Smooth muscle cell (in vitro differentiated cells): ENCODE data around the gene RHOT1. TPM values are rescaled to one million over a fixed set of nuclear protein-coding genes. Genes with fewer than 3 reads are reported as not detected.

Experiments used
- DNase-seq: peaks from one replicate; lab custom pipeline; 2025; ENCODE audit not compliant: unreplicated experiment; lab: John Stamatoyannopoulos, UW
- H2AFZ ChIP-seq: fragments of 200-600 bp; sonication (generic); 2 replicates; pipeline ENCODE4 v1.6.0; 2016; ENCODE audit warnings: antibody characterized with exemption, low read depth, mild to moderate bottlenecking
- H3F3A ChIP-seq: fragments of 200-600 bp; sonication (generic); 2 replicates; pipeline ENCODE4 v1.6.0; 2017; ENCODE audit warnings: antibody characterized with exemption, low read depth
- H3K27ac ChIP-seq: fragments of 200-600 bp; sonication (generic); 2 replicates; pipeline ENCODE4 v1.5.1; 2016; ENCODE audit warnings: low read depth, mild to moderate bottlenecking
- H3K27me3 ChIP-seq: fragments of 200-600 bp; sonication (generic); 2 replicates; pipeline ENCODE4 v1.6.1; 2016; ENCODE audit warnings: low read depth, mild to moderate bottlenecking
- H3K36me3 ChIP-seq: fragments of 200-600 bp; sonication (generic); 2 replicates; pipeline ENCODE4 v1.5.1; 2016; ENCODE audit warnings: low read depth
- H3K4me1 ChIP-seq: fragments of 200-600 bp; sonication (generic); 2 replicates; pipeline ENCODE4 v1.5.1; 2016; ENCODE audit warnings: low read depth
- H3K4me2 ChIP-seq: fragments of 200-600 bp; sonication (generic); 2 replicates; pipeline ENCODE4 v1.6.0; 2016; ENCODE audit warnings: mild to moderate bottlenecking
- H3K4me3 ChIP-seq: fragments of 200-600 bp; sonication (generic); 2 replicates; pipeline ENCODE4 v1.5.1; 2016; ENCODE audit warnings: mild to moderate bottlenecking
- H3K79me2 ChIP-seq: fragments of 200-600 bp; sonication (generic); 2 replicates; pipeline ENCODE4 v1.6.0; 2016; ENCODE audit warnings: low read depth, mild to moderate bottlenecking
- H3K9ac ChIP-seq: fragments of 200-600 bp; sonication (generic); 2 replicates; pipeline ENCODE4 v1.6.0; 2016; ENCODE audit warnings: low read depth
- H3K9me3 ChIP-seq: fragments of 200-600 bp; sonication (generic); replicated peaks from 2 replicates; pipeline ENCODE4 v1.5.1; 2016; ENCODE audit warnings: low read depth
- H4K20me1 ChIP-seq: fragments of 200-600 bp; sonication (generic); 2 replicates; pipeline ENCODE4 v1.6.0; 2016; ENCODE audit warnings: low read depth
- CTCF ChIP-seq: fragments of 200-600 bp; sonication (generic); IDR thresholded peaks from 2 replicates; pipeline ENCODE4 v1.5.1; 2017; ENCODE audit warnings: borderline replicate concordance, mild to moderate bottlenecking, antibody characterized with exemption; ENCODE audit not compliant: insufficient read depth, poor library complexity, severe bottlenecking
- WGBS: methylation state at CpG from one replicate; pipeline ENCODE4 v1.1.7; 2016; ENCODE audit warnings: low lambda C conversion rate; 5-methylcytosine and 5-hydroxymethylcytosine counted together
- polyA plus RNA-seq: library from polyadenylated mRNA; unstranded; fragments of >200 nt; fragmentation: Nextera tagmentation; extraction: Ambion mirVana; gene quantifications from 2 replicates; pipeline ENCODE4 v1.2.1, GENCODE V29; 2016
- total RNA-seq: library from RNA; depleted of rRNA; stranded (reverse); fragments of >200 nt; gene quantifications from 2 replicates; pipeline ENCODE4 v1.2.3, GENCODE V29; 2014

The RHOT1 gene
- total and polyA plus RNA-seq, 2 experiments from 2014 or later: 23.6 to 28.7 TPM

DNA sequence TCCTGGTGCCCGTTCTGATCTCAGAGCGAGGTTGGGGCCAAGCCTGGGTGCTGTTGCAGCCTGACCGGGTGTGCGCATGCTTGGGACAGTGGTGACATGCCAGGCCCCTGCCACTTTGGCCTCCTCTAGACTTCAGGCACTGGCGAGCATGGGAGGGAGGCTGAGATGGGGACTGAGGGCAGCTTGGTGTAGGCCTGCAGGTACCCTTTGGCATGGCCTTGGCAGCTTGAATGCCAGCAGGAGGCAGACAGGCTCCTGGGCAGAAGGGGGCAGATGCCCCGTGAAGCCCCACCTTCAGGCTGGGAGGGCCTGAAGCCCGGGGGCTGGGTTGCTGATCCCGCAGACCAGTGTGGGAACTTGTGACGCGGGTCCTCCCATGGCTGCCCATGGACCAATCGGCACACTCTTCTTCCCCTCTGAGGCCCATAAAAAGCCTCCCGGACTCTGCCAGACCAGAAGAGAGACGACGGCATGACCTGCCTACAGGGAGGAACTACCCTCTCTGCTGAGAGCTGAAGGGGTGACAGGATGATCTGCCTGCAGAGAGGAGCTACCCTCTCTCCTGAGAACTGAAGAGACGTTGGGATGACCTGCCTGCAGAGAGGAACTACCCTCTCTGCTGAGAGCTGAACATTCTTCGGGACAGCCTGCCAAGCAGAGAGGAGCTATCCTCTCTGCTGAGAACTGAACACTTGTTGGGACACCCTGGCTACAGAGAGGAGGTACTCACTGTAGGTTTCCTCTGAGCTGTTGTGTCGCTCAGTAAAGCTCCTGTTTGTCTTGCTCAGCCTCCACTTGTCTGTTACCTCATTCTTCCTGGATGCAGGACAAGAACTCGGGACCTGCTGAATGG, 17.5 kb downstream of the RHOT1 start:
- H3K9ac ChIP-seq: no peak overlapping the region
- TF ChIP-seq CTCF: no peak

DNA sequence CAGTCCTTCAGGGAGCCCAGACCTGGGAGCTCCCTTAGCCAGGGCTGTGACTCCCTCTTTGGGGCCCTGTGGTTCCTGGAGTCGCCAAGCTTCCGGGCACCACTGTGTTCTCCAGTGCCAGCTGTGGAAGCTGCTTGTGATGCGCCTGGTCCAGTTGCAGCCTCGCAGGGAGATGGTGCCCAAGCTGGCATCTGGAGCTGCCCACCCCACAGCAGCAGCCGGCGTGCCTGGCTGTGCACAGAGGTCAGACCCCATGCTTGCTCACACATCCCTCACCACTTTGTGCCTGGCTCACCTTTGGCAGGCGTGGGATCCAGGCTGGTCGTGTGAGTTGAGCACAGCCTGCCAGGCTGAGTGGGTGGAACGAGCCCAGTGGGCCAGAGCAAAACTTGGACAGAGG, 18.2 kb downstream of the RHOT1 start:
- H3K9me3 ChIP-seq: no peaks in the 10 kb centered on the region
- no peaks in the 10 kb centered on the region for H3K4me1 ChIP-seq
- no peak for TF ChIP-seq CTCF
- H3K4me3 ChIP-seq: no peak overlapping the region
- peak overlapping the region; percentile 84 for H3K27ac ChIP-seq
- H3K4me2 ChIP-seq: no peak overlapping the region
- H3K79me2 ChIP-seq: peaks cover 18% of the 10 kb centered on the region
- no peak for DNase-seq
- no peaks in the 10 kb centered on the region for H3K27me3 ChIP-seq
- H3K36me3 ChIP-seq: no peaks in the 10 kb centered on the region
- peaks cover 50% of the 10 kb centered on the region for H4K20me1 ChIP-seq
- WGBS: 95% methylated on average over 9 of the region's 9 CpGs
- H3F3A ChIP-seq: peaks cover 12% of the 10 kb centered on the region
- H3K9ac ChIP-seq: no peak overlapping the region
- no peak overlapping the region for H2AFZ ChIP-seq

More for the DNA sequence above, 17.5 kb downstream of the RHOT1 start:
- Histone ChIP-seq H3K9me3 (no peaks in the 10 kb centered on the region), H4K20me1 (peaks cover 51% of the 10 kb centered on the region), H3F3A (peaks cover 12% of the 10 kb centered on the region), H3K27me3 (no peaks in the 10 kb centered on the region), H3K79me2 (peaks cover 18% of the 10 kb centered on the region), H3K27ac (no peak overlapping the region), H3K36me3 (no peaks in the 10 kb centered on the region), H3K4me1 (no peaks in the 10 kb centered on the region), H2AFZ (no peak overlapping the region), H3K4me3 (no peak overlapping the region), H3K4me2 (no peak overlapping the region)
- DNase-seq: no peak
- 94% methylated on average over 18 of the region's 18 CpGs for WGBS

DNA sequence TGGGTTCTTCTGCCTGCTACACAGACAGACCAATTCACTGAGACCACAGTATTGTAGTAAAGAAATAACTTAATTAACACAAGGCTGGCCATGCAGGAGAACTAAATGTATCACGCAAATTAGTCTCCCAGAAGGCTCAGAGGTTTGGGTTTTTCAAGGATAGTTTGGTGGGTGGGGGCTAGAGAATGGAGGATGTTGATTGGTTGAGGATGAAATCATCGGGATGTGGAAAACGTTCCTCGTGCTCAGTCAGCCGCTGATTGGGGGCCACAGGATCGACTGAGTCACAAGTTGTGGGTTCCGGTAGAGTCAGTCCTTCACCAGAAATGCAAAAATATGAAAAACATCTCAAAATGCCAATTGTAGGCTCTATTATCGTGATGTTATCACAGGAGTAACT, 18.7 kb downstream of the RHOT1 start:
- Histone ChIP-seq H3K9ac (no peak overlapping the region), H3F3A (peaks cover 12% of the 10 kb centered on the region), H3K4me2 (peak overlapping the region; percentile 15), H3K27me3 (no peaks in the 10 kb centered on the region), H3K27ac (peak overlapping the region; percentile 84), H2AFZ (no peak overlapping the region), H3K4me3 (no peak overlapping the region), H3K36me3 (no peaks in the 10 kb centered on the region), H3K9me3 (no peaks in the 10 kb centered on the region), H4K20me1 (peaks cover 45% of the 10 kb centered on the region), H3K79me2 (peaks cover 18% of the 10 kb centered on the region), H3K4me1 (no peaks in the 10 kb centered on the region)
- DNase-seq: no peak
- TF ChIP-seq CTCF: no peak
- WGBS: 89% methylated on average over 8 of the region's 8 CpGs
